PC-9 (cell line): ENCODE measurements around the gene VANGL1. TPM values are rescaled to one million over a fixed set of nuclear protein-coding genes. Genes with fewer than 3 reads are reported as not detected.

Experiments used
- BruUV-seq: library from RNA; stranded (reverse); fragments of 400-500 nt; replicated peaks from 2 replicates; lab custom pipeline; 2021; lab: Mats Ljungman, UMichigan
- CTCF ChIA-PET: fragments of 300-600 bp; sonication (Branson Sonifier 250); formaldehyde crosslinking; loops from one replicate; lab custom pipeline; 2022; ENCODE audit warnings: antibody characterized with exemption; lab: Charles Lee
- POLR2A ChIA-PET: fragments of 300-600 bp; sonication (Branson Sonifier 250); formaldehyde crosslinking; loops from one replicate; lab custom pipeline; 2022; ENCODE audit warnings: antibody characterized with exemption; ENCODE audit not compliant: unreplicated experiment; lab: Charles Lee
- DNase-seq, 2 experiments: peaks; one replicate each; pipeline versions ENCODE4 v3.0.0 to v3.0.0-alpha.2; 2015 to 2022; ENCODE audit warnings: mixed read lengths in 1 of 2
- H2AFZ ChIP-seq: fragments of 200-600 bp; sonication (generic); 2 replicates; pipeline ENCODE4 v1.8.1; 2017; ENCODE audit warnings: antibody characterized with exemption
- H3F3A ChIP-seq: fragments of 200-600 bp; sonication (generic); 2 replicates; pipeline ENCODE4 v1.8.1; 2017; ENCODE audit warnings: antibody characterized with exemption, mild to moderate bottlenecking, low read depth; ENCODE audit not compliant: insufficient read depth
- H3K27ac ChIP-seq: fragments of 200-600 bp; sonication (generic); 2 replicates; pipeline ENCODE4 v1.6.1; 2016; ENCODE audit warnings: mixed run types
- H3K27me3 ChIP-seq: fragments of 200-600 bp; sonication (generic); 2 replicates; pipeline ENCODE4 v1.6.1; 2016; ENCODE audit warnings: low read depth, mixed run types; ENCODE audit not compliant: insufficient read depth
- H3K36me3 ChIP-seq: fragments of 200-600 bp; sonication (generic); 2 replicates; pipeline ENCODE4 v1.6.1; 2016; ENCODE audit warnings: low read depth, mixed run types
- H3K4me1 ChIP-seq: fragments of 200-600 bp; sonication (generic); replicated peaks from 2 replicates; pipeline ENCODE4 v1.6.1; 2016; ENCODE audit warnings: mixed run types; ENCODE audit not compliant: insufficient read depth
- H3K4me2 ChIP-seq: fragments of 200-600 bp; sonication (generic); 2 replicates; pipeline ENCODE4 v1.6.1; 2017; ENCODE audit warnings: mixed run types
- H3K4me3 ChIP-seq: fragments of 200-600 bp; sonication (generic); 2 replicates; pipeline ENCODE4 v1.6.1; 2016; ENCODE audit warnings: mixed run types
- H3K79me2 ChIP-seq: fragments of 200-600 bp; sonication (generic); 2 replicates; pipeline ENCODE4 v1.6.1; 2017; ENCODE audit warnings: low read depth, mixed run types
- H3K9me2 ChIP-seq: fragments of 200-600 bp; sonication (generic); 2 replicates; pipeline ENCODE4 v1.8.1; 2017; ENCODE audit warnings: mild to moderate bottlenecking; ENCODE audit not compliant: insufficient read depth
- H3K9me3 ChIP-seq: fragments of 200-600 bp; sonication (generic); 2 replicates; pipeline ENCODE4 v1.8.1; 2016; ENCODE audit warnings: low read depth; ENCODE audit not compliant: insufficient read depth
- H4K20me1 ChIP-seq: fragments of 200-600 bp; sonication (generic); 2 replicates; pipeline ENCODE4 v1.8.1; 2017; ENCODE audit not compliant: insufficient read depth
- EZH2 ChIP-seq: fragments of 200-600 bp; sonication (generic); IDR thresholded peaks from 2 replicates; pipeline ENCODE4 v1.8.0; 2017; ENCODE audit warnings: antibody characterized with exemption, low read depth
- intact Hi-C: fragments of 100-400 bp; cut with micrococcal nuclease; formaldehyde crosslinking; loops from one replicate; pipeline ENCODE4 v1.10.0; 2022; ENCODE audit not compliant: unreplicated experiment
- total RNA-seq: library from RNA; stranded (reverse); gene quantifications from 2 replicates; pipeline ENCODE4 v1.2.3, GENCODE V29; 2021
- TF ChIP-seq, protein P1 (sequence below): fragments of 200-600 bp; sonication (generic); conservative IDR thresholded peaks from 2 replicates; pipeline ENCODE4 v1.6.1; 2017; ENCODE audit warnings: mixed run types, antibody characterized with exemption, mild to moderate bottlenecking, moderate library complexity

The VANGL1 gene
- total RNA-seq, 1 experiment from 2014 or later = 43.0 TPM

DNA sequence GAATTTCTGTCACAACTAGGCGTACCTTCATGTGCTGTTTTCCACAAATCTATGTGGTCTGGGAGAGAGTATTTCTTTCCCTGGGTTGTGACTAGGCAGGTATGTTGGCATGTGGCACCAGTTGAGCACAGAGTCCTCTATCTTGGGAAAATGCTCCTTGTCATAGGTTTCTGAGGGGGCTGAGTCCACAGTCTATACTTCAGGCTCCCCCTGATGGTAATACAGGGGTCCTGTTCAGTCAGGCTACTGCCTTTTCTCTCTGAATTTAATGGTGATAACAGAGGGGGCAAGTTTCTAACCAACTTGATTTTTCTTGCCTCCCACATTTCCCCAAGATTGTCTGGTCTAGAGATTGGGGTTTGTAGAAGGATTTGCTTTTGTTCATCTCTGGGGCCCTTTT lies 35.8 kb downstream of the VANGL1 start:
- H3K4me1 ChIP-seq = peaks cover 49% of the 10 kb centered on the region

DNA sequence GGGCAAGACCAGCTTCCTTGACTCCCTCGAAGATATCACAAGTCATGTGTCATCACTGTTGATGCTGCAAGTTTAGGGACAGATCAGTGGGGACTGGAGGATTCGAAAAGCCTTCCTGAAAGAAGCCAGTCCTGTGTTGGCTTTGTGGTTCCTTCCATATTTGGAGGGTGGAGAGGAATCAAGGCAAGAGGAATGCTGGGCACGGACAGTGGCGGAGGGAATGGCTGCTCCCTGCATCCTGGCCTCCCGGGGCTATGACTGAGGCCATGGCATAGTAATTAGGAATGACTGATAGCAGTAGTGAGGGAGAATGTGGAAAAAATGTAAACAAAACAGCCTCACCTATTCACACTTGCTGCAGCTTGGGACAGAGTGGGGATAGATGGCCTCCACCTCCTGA lies 36.4 kb downstream of the VANGL1 start:
- TF ChIP-seq EZH2 = no peak
- TF ChIP-seq, protein P1, sequence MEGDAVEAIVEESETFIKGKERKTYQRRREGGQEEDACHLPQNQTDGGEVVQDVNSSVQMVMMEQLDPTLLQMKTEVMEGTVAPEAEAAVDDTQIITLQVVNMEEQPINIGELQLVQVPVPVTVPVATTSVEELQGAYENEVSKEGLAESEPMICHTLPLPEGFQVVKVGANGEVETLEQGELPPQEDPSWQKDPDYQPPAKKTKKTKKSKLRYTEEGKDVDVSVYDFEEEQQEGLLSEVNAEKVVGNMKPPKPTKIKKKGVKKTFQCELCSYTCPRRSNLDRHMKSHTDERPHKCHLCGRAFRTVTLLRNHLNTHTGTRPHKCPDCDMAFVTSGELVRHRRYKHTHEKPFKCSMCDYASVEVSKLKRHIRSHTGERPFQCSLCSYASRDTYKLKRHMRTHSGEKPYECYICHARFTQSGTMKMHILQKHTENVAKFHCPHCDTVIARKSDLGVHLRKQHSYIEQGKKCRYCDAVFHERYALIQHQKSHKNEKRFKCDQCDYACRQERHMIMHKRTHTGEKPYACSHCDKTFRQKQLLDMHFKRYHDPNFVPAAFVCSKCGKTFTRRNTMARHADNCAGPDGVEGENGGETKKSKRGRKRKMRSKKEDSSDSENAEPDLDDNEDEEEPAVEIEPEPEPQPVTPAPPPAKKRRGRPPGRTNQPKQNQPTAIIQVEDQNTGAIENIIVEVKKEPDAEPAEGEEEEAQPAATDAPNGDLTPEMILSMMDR = no peak

More for the DNA sequence above, 35.8 kb downstream of the VANGL1 start:
- H3K4me2 ChIP-seq = no peak overlapping the region; the same call in 1 of the 2 replicates
- H3K36me3 ChIP-seq = peaks cover 31% of the 10 kb centered on the region
- H3K4me3 ChIP-seq = no peak overlapping the region
- ChIA-PET CTCF (interaction anchor here (2.0 kb wide), 1 partner anchor 29 kb away, joined by 11 read pairs; no protein-coding TSS in a partner anchor), POLR2A (no interaction called here)
- no peak for TF ChIP-seq EZH2
- TF ChIP-seq, protein P1 = no peak
- DNase-seq = no peak
- no peaks in the 10 kb centered on the region for H3K9me2 ChIP-seq
- peak overlapping the region; percentile 57 for H3K27ac ChIP-seq
- H3K9me3 ChIP-seq = no peaks in the 10 kb centered on the region
- no peaks in the 10 kb centered on the region for H4K20me1 ChIP-seq
- BruUV-seq = no TSS peak
- H3K27me3 ChIP-seq = no peaks in the 10 kb centered on the region
- H2AFZ ChIP-seq = no peak overlapping the region
- peaks cover 64% of the 10 kb centered on the region for H3K79me2 ChIP-seq
- H3F3A ChIP-seq = peaks cover 27% of the 10 kb centered on the region
- intact Hi-C loops = no loop called here

DNA sequence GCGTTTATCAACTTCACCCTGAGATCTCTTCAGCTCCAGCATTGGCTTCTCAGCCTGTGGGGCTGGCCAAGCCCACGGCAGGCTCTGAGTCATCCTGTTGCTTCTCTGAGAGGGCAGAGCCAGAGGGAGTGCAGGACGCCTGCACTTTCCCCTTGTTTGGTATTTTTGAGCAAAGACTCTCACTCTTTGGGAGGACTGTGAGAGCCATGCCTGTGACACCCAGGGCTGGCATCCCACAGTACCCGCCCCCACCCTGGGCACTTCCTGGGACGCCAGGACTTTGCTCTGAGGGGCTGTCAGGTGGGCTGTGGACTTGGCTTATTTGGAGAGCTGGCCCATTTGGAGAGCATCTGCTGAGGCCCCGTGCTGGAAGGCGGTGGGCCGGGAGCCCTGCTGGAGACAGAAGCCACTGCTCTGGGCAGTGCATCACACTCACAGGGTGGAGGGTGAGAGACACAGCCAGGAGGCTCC lies 37.4 kb downstream of the VANGL1 start:
- Histone ChIP-seq H3K4me3 (no peak overlapping the region), H3K36me3 (peaks cover 42% of the 10 kb centered on the region), H2AFZ (no peak overlapping the region), H3F3A (peaks cover 27% of the 10 kb centered on the region), H3K4me2 (peak overlapping the region; percentile 57), H3K9me2 (no peaks in the 10 kb centered on the region), H3K4me1 (peaks cover 49% of the 10 kb centered on the region), H3K27ac (peak overlapping the region; percentile 57), H3K9me3 (no peaks in the 10 kb centered on the region), H3K27me3 (no peaks in the 10 kb centered on the region), H3K79me2 (peaks cover 52% of the 10 kb centered on the region), H4K20me1 (no peaks in the 10 kb centered on the region)
- TF ChIP-seq, protein P1 = no peak
- no peak for TF ChIP-seq EZH2
- DNase-seq = peak; percentile 67 to 93
- ChIA-PET CTCF (interaction anchor here (0.6 to 2.0 kb wide), 3 partner anchors 27 to 139 kb away, joined by 3 to 11 read pairs (median 4); no protein-coding TSS in a partner anchor), POLR2A (no interaction called here)
- intact Hi-C loops = no loop called here
- BruUV-seq = no TSS peak

More for the DNA sequence above, 36.4 kb downstream of the VANGL1 start:
- peak overlapping the region; percentile 57 for H3K27ac ChIP-seq
- no peak overlapping the region for H3K4me3 ChIP-seq
- no peak overlapping the region for H2AFZ ChIP-seq
- peaks cover 58% of the 10 kb centered on the region for H3K79me2 ChIP-seq
- H3K36me3 ChIP-seq = peaks cover 36% of the 10 kb centered on the region
- ChIA-PET POLR2A (no interaction called here), CTCF (interaction anchor here (2.0 kb wide), 1 partner anchor 28 kb away, joined by 11 read pairs; no protein-coding TSS in a partner anchor)
- H3K9me2 ChIP-seq = no peaks in the 10 kb centered on the region
- no peak for DNase-seq
- H3K27me3 ChIP-seq = no peaks in the 10 kb centered on the region
- no peaks in the 10 kb centered on the region for H4K20me1 ChIP-seq
- H3F3A ChIP-seq = peaks cover 27% of the 10 kb centered on the region
- no peaks in the 10 kb centered on the region for H3K9me3 ChIP-seq
- H3K4me2 ChIP-seq = peak overlapping the region; percentile 57
- H3K4me1 ChIP-seq = peaks cover 49% of the 10 kb centered on the region
- intact Hi-C loops = no loop called here
- no TSS peak for BruUV-seq
